ENCODE measurements around the gene RET. TPM values are rescaled to one million over a fixed set of nuclear protein-coding genes. Genes with fewer than 3 reads are reported as not detected.
A peak's percentile ranks its signal among the peaks of the same experiment; 100 is the strongest.

The RET gene
- total RNA-seq, 4 donors from 2014 or later, result 0.79 to 1.3 (median 0.96) TPM

DNA sequence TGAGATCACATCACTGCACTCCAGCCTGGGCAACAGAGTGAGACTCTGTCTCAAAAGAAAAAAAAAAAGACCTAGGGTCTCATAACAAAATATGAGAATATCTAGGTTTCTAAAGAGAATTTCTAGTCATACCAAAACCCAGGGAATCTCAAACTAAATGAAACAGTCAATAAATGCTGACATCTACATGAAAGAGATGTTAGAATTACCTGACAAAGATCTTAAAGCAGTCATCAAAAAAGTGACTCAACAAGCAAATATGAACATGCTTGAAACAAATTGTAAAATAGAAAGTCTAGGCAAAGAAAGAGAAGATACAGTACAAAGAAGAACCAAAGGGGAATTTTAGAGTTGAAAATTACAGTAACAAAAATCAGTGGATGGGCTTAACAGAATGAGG is 26.9 kb upstream of the RET start:
- ATAC-seq (ENCODE audit: low FRiP score) (no peak), DNase-seq (ENCODE audit: low spot score) (no peak)
- TF ChIP-seq, protein P1, sequence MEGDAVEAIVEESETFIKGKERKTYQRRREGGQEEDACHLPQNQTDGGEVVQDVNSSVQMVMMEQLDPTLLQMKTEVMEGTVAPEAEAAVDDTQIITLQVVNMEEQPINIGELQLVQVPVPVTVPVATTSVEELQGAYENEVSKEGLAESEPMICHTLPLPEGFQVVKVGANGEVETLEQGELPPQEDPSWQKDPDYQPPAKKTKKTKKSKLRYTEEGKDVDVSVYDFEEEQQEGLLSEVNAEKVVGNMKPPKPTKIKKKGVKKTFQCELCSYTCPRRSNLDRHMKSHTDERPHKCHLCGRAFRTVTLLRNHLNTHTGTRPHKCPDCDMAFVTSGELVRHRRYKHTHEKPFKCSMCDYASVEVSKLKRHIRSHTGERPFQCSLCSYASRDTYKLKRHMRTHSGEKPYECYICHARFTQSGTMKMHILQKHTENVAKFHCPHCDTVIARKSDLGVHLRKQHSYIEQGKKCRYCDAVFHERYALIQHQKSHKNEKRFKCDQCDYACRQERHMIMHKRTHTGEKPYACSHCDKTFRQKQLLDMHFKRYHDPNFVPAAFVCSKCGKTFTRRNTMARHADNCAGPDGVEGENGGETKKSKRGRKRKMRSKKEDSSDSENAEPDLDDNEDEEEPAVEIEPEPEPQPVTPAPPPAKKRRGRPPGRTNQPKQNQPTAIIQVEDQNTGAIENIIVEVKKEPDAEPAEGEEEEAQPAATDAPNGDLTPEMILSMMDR (IDR thresholded peaks at IDR 0.05), result no peak

DNA sequence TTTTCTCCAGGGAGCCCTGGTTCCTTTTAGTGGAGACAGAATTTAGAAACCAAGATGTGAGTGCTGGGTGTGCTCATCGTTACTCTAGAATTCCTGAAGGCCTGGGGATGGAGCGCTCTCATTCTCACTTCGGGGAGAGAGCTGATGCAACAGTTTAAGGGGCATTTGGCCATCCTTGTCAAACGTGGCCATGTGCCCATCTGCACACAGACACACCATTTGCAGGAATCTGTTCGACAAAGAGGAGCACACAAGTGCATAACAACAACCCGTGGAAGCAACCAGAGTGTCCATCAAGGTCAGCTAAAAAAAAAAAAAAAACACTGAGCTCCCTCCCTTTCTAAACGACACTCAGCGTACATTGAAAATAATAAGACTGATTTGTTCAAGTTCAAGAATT is 23.0 kb upstream of the RET start:
- TF ChIP-seq, protein P1 (IDR thresholded peaks at IDR 0.05), result no peak
- DNase-seq (ENCODE audit: low spot score), result peak; percentile 3
- no peak for ATAC-seq (ENCODE audit: low FRiP score)

DNA sequence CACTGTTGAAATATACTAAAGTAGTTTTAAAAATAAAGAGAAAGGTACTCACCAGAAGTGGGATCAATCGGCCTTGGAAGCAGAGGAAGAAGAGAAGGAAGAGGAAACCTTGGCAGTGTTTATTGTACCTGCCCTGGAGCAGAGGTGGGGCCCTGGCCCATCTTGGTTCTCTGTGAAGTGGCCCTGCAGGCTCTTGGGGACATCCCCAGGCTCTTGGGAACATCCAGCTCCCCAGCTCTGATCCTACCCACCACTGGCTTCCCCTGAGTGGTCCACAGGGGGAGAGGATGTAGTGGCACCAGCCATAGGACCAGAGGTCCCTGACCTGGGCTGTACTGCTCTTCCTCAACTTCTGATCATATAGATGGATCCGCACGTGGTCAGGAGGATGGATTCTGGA is 22.3 kb upstream of the RET start:
- TF ChIP-seq, protein P1 (IDR thresholded peaks at IDR 0.05), result no peak
- ATAC-seq (ENCODE audit: low FRiP score) (no peak), DNase-seq (ENCODE audit: low spot score) (peak; percentile 14)

DNA sequence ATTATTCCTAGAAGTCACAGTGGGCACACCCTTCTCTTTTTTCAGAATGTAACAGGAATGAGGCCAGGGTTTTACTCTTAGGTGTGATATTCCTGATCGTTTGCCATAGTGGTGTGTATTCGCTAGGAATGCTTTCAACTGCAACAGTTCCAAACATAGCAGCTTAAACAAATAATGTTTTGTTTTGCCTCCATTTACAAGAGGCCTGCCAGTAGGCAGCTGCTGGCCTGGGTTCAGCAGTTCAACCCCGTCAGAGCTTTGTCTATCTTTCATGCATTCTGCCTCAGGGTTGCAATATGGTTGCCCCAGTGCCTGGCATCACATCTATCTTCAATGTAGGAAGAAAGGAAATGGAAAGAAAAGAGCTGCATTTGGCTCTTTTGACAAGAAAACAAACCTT is 21.7 kb upstream of the RET start:
- TF ChIP-seq, protein P1 (IDR thresholded peaks at IDR 0.05), result no peak
- ATAC-seq (ENCODE audit: low FRiP score) (no peak), DNase-seq (ENCODE audit: low spot score) (no peak)

DNA sequence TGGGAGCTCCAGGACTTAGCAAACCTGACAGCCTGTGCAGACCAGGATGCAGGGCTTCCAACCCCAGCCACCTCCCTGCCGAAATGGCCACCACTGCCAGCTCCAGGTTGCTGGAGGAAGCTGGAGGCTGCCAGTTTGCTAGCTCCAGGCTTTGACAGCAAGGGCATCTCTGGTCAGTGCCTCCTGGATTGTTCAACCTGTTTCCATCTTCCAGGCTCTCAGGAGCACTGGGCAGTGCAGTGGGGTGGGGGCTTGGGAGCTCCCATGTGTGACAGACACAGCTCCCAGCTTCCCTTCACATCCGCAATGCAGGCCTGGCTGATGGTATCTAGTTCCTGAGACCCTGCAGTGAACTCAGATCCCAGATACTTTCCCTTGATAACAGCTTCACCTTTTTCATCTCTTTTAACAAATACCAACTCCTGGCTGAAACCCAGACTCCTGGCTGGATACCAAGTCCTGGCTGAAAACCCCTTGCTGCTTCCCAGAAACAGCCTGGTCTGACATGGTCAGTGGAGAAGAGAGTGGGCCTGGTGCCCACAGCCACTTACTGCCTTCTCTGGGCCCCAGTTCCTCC is 20.8 kb upstream of the RET start:
- peak; percentile 5 for DNase-seq (ENCODE audit: low spot score)
- no peak for ATAC-seq (ENCODE audit: low FRiP score)
- TF ChIP-seq, protein P1 (IDR thresholded peaks at IDR 0.05), result no peak

DNA sequence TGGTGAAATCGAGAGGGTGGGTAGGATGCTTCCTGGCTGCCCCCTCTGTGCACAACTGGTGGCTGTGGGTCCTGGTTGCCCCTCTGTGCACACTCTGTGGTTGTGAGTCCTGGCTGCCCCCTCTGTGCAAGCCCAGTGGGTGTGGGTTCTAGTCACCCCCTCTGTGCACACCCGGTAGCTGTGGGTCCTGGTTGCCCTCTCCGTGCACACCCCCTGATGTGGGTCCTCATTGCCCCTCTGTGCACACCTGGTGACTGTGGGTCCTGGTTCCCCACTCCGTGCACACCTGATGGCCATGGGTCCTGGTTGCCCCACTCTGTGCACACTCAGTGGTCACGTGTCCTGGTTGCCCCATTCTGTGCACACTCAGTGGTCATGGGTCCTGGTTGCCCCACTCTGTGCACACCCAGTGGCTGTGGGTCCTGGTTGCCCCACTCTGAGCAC is 20.3 kb upstream of the RET start:
- peak; percentile 7 for DNase-seq (ENCODE audit: low spot score)
- ATAC-seq (ENCODE audit: low FRiP score), result no peak
- TF ChIP-seq, protein P1 (IDR thresholded peaks at IDR 0.05), result no peak

DNA sequence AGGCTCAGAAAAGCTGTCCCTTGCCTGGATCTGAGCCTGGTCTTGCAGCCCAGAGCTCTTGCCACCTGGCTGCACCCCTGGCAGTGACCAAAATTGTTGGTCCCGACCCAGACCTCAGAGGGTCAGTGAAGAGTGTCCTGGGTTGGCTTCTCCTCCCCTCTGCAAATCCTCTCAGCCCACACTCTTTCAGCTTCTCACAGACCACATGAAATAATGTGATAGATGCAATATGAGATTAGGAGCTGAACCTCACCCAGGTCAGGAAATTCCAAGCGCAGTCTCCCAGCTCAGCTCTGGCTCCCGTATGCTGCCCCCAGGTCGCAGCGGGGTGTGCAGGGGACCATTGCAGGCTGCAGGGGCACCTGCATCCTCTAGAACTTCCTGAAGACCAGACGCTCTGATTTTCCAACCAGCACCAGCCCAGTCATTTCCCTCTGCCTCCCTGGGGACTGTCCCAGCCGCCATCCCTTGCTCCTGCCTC is 19.6 kb upstream of the RET start:
- no peak for ATAC-seq (ENCODE audit: low FRiP score)
- TF ChIP-seq, protein P1 (IDR thresholded peaks at IDR 0.05), result no peak
- no peak for DNase-seq (ENCODE audit: low spot score)
